GM19324 (cell line): ENCODE data around the gene CCDC86.

Experiments
- ATAC-seq: cut with Tn5 transposase; IDR thresholded peaks from one replicate; pipeline ENCODE4 v1.9.1; 2021; ENCODE audit warnings: mild to moderate bottlenecking, moderate library complexity; ENCODE audit not compliant: unreplicated experiment, low FRiP score

The CCDC86 gene

DNA sequence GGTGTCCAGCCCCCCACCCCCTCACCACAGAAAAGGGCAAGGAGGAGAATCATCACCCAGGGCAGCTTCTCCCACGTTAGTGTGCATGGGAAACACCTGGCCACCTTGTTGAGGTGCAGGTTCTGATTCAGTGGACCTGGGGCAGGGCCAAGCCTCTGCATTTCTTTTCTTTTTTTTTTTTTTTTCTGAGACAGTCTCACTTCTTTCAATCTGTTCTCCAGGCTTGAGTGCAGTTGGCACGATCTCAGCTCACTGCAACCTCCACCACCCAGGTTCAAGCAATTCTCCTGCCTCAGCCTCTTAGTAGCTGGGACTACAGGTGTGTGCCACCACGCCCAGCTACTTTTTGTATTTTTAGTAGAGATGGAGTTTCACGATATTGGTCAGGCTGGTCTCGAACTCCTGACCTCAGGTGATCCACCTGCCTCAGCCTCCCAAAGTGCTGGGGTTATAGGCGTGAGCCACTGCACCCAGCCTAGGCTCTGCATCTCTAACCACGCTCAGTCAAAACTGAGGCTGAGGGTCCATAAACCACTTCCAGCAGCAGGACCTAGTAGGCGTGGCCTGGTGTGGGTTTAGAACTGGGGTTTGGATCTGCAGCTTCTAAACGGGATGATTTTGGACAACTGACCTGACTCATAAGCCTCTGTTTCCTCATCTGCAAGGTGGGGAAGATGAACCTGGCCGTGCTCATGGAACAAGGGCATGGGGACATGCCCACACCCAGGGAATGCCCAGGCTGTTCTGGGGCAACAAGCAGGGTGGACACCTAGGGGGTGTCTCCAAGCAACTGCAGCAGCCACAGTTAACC lies 26.2 kb downstream of the CCDC86 start:
- ATAC-seq = no peak

DNA sequence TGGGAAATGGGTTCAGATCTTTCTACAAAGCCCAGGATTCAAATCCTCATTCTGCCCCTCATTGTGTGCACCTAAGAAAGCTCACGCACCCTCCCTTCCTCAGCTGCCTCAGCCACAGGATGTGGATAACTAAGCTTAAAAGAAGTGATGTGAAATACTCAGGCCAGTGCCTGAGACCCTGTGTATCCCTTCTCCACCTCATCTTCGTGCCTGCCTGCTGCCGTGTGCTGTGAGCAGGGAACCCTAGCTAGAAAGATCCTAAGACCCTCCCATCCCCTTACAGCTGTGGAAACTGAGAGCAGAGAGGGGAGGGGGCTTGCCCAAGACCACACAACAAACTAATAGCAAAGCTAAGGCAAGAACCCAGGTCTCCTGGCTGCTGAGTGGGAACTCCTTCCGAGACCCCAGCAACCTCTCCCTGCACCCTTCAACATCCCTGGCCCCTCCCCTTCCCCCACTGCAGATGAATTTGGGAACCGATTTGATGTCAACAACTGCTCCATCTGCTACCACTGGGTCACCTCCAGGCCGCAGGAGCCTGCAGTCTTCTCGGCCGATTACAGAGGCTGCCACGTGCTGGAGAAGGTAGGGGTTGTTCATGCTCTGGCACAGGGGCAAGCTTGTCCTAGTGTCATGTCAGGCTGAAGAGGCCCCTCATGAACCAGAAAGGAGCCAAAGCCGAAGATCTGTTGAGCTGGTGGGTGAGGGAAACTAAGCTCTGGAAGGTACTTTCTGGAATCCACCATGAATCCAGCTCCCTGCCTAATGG lies 27.0 kb downstream of the CCDC86 start:
- no peak for ATAC-seq

DNA sequence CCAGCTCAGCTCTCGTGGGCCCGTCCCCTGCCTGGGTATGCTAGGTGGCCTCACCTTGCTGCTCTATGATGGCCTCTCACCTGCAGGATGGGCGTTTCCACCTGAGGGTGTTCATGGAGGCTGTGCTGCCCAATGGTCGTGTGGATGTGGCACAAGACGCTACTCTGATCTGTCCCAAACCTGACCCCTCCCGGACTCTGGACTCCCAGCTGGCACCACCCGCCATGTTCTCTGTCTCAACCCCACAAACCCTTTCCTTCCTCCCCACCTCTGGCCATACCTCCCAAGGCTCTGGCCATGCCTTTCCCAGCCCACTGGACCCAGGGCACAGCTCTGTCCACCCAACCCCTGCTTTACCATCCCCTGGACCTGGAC lies 27.5 kb downstream of the CCDC86 start:
- no peak for ATAC-seq

DNA sequence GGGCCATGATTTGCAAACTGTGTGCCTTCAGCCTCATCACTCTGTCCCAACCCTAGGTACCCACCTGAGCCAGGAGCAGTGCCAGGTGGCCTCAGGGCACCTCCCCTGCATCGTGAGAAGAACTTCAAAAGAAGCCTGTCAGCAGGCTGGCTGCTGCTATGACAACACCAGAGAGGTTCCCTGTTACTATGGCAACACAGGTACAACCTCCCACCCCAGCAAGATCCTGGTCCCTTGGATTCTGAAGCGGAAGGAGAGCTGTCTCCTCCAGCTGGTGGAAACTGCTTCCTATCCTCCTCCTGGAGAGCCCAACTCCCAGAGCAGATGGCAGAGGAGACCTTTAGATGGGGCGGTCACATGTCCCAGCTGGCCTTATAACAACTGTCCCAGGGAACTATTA lies 28.4 kb downstream of the CCDC86 start:
- ATAC-seq = no peak

DNA sequence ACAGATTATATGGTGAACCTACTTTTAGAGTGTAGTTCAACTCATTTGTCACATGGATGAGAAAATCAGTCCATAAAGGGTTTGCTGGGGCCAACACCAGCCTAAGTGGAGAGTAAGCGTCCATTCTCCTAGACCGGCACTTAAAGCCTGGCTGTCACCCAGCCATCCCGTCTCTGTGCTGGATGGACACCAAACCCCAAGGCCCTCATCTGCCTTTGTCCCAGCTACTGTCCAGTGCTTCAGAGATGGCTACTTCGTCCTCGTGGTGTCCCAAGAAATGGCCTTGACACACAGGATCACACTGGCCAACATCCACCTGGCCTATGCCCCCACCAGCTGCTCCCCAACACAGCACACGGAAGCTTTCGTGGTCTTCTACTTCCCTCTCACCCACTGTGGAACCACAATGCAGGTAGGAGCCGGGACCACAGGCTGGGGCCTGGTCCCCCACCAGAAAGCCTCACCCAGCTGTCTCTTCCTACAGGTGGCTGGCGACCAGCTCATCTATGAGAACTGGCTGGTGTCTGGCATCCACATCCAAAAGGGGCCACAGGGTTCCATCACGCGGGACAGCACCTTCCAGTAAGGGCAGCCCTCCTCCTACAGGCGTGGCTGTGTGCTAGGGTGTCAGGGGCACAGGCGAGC lies 28.9 kb downstream of the CCDC86 start:
- ATAC-seq = no peak

DNA sequence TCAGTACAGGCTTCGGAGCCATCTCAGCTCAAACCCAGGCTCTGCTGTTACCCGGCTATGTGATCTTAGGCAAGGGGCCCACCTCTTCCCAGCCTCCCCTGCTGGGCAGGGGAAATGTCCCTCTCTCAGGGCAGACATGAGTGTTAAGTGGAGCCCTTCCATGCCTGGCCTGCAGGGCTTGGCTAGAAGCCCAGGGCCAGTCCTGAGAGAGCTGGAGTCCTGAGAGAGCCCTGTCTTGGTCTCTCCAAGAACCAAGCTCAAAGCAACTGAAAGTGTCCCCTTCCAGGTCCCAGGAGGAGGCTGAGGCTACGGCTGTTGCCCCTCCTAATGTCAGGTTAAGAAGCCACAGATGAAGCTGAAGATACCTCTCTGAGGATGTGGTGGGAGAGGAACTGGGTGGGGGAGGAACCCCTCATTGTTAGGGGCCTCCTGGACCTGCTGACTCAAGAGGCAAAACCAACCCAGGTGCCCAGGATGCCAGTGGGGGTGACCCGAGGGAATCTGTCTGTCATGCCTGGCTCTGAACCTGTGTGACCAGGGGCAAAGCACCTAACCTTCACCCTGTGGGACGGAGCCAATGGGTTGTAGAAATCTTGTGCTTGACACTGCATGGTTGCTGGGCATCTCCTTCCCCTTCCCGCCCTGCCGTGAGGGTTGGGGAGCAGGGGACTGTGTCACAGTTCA lies 29.6 kb downstream of the CCDC86 start:
- ATAC-seq = no peak

DNA sequence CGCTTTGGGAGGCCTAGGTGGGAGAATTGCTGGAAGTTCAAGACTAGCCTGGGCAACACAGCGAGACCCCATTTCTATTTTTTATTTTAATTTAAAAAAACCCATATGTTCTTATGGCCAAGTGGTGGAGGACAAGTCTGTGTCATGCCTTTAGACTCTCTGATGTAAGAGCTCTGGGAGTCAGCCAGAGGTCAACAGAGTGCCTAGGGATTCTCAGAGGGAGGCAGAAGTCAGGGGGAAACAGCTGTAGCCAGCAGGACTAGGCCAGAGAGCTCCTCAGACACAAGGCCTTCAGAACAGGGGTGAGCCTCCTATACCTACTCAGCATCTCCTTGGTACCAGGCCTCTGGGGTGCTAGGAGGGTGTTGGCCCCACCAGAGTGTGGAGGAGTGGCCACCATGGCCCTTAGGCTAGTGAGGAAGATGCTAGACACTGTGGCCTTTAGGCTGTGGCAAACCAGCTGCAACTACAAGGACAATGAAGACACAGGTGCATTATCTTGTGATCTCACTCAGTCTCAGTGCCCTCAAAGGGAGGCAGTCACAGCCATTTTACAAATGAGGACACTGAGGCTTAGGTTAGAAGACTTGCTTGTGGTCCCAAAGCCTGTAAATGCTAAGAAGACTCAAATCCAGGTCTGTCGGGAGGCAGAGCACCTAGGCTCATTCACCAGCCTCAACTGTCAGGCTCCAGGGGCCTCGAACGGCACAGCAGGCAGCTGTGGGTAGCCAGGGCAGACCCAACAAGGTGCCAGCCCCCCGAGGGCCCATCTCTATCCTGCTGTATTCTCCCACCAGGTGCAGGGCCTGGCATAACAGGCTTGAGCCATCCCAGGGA lies 30.4 kb downstream of the CCDC86 start:
- no peak for ATAC-seq

DNA sequence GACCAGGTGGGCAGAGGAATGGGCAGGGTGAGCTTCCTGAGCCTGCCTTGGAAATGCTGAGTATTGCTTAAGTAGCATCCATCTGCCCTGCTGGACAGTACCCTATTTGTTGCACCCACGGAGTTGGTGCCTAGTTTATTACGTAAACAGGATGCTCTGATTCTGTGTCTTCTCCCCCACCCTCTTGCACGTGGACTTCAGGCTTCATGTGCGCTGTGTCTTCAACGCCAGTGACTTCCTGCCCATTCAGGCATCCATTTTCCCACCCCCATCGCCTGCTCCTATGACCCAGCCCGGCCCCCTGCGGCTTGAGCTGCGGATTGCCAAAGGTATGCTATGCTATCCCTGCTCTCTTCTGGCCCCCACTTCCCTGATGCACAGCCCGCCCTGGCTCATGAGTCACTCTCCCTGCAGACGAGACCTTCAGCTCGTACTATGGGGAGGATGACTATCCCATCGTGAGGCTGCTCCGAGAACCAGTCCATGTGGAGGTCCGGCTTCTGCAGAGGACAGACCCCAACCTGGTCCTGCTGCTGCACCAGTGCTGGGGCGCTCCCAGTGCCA lies 31.1 kb downstream of the CCDC86 start:
- no peak for ATAC-seq

DNA sequence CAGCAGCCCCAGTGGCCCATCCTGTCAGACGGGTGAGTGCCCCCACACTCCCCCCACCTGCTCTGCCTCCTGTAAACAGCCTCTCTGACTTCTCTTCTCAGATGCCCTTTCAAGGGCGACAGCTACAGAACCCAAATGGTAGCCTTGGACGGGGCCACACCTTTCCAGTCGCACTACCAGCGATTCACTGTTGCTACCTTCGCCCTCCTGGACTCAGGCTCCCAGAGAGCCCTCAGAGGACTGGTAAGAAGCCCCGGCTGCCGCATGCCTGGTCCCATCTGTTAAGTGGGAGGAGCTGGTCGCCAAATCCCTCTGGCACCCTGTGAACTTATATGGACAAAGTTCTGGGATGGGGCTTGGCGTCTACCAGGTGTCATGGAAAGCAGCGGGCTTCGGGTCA lies 31.6 kb downstream of the CCDC86 start:
- no peak for ATAC-seq

DNA sequence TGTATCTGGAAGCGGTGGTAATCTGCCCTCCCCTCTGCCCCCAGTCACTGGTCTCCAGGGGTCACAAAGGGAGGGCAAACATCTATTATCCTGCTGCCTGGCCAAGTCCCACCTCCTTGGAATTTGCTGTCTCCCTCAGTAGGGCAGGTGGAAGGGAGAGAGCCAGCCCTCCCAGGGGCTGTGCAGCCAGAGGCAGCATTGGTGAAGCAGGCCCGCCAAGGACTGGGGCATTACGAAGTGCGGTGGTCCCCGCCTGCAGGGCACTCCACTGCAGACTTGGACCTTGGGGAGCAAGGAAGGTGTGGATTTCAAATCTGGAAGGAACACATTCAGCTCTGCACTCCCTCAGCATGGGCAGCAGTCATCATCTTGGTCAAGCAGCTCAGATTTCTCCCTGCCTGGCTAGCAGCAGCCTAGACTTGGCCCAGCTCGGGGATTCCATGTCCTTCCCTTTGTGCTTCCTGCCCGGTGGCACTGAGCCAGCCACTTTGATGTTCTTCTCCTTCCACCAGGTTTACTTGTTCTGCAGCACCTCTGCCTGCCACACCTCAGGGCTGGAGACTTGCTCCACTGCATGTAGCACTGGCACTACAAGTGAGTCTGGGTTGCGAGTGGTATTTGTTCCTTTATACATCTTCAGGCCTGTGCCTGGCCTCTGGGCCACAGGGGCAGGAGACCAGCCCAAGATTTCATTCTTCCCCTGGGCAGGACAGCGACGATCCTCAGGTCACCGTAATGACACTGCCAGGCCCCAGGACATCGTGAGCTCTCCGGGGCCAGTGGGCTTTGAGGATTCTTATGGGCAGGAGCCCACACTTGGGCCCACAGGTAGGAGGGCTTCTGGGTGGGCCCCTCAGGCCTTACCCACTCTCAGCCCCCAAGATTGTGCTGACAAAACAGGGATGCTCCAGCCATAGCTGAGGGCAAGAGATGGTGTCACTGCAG lies 32.8 kb downstream of the CCDC86 start:
- no peak for ATAC-seq

DNA sequence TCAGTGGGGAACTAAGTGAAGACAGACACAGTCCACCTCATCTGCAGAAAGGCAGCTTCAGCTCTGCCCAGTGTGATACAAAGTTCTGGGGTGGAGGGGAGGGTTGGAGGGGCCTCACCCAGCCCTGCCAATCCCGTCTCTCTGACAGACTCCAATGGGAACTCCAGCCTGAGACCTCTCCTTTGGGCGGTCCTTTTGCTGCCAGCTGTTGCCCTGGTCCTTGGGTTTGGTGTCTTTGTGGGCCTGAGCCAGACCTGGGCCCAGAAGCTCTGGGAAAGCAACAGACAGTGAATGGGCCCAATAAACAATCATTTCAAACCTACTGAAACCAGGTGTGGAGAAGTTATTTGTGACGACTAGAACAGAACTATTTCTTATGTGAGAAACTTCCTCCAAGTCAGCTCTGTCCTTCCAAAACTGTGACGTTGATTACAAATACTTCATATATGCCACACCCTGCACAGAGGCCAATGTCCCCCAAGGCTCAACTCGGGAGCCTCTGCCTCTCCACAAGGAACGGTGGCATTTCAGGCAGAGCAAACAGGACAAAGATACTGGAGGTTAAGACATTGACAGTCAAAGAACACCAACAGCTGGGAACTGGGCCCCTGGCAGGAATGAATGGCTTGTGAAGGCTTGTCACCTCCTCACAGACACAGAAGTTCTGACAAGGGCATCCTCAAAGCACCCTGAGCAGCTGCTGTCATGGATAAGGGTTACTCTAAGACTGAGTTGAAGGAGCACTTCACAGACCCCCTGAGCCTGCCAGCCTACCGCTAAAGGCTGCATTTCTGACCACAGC lies 33.7 kb downstream of the CCDC86 start:
- ATAC-seq = no peak

DNA sequence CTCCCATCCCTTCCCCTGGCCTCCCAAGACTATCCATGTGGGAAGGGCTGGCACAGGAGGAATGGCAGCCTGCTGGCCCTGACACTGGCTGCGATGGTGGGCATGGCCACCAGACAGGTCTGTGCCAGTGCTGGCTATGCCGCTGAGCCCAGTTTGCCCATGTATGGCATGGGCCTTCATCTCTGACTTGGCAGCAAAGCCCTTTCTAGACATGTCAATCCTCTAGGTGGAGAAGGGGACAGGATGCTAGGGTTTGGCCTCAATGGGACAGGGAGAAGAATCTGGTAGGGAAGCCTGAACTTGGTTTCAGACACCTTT lies 34.2 kb downstream of the CCDC86 start:
- ATAC-seq = no peak

DNA sequence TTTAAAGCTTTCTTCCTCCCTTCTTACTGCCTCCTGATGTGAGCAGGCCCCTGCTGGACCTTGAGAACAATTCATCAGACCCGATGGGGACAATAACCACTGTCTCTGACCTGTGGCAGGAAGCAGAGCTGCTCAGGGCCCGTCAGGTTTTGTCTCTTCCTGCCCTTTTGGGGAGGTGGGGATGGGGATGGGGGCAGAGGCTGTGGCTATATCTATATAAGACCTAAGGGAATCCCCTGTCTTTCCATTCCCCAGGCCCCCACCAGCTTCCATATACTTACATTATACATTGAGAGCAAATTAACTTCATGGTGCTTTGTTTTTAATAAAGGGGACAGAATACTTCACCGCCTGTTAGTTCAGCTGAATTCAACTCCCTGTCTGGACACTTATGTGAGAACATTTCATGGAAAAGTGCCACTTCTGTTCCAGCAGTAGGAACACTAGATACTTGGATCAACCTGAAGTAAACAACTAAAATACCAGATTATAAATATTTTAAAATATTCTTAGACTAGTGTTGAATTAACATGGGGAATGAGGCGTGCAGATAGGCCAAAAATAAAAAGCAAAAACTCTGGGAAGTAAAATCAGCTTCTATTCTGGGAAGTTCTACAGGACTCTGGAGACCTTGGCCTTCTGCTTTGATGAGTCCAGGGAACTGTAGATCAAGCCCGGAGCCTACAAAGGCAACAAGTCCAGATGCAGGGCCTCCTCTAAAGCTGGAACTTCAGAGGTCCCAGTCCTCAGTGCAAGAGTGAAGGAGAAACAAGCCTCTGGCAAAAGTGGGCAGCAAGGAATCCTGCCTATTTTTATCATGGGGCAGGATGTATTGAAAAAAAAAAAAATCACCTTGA lies 36.6 kb downstream of the CCDC86 start:
- ATAC-seq = no peak

DNA sequence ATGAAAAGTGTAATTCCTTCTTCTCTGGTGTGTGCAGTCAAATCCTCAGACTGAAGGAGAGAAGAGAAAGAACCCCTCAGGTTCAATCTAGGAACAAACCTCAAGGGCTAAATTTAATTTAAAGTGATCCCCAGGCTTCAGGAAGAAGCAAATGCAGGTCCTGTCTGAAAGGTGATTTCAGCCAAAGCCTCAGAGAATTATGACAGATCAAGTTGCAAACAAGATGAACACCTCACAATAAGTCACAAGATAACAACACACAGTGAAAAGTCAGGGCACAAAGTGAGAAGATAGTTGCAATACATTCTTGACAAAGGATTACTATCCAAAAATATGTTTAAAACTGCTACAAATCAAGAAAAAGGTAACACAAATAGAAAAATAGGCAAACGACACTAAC lies 37.2 kb downstream of the CCDC86 start:
- ATAC-seq = no peak

DNA sequence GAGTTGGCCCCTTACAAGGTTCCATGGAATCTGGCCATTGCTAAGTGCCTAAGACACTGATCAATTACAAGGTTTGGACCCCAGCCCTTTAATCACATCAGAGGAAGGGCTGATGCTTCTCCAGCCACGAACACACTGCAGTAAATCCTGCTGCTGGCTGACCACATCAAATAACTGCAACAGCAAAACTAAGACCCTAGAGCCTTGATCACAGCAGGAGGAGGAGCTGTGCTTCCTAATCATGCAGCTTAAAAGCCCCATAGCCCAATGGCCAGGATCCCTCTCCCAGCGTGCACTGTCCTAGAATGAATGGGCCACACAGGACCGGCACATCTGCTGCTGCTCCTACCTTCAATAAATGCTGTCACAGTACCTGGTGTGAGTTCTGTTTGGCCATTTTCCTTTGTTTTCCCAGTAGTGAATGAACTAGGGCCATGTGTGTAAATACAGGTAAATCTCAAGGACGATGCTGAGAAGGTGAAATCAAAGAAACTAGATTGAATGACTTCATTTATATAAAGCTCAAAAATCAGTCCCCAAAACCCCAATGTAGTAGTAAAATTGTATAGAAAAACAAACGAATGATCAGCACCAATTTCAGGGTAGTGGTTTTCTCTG lies 38.2 kb downstream of the CCDC86 start:
- no peak for ATAC-seq

DNA sequence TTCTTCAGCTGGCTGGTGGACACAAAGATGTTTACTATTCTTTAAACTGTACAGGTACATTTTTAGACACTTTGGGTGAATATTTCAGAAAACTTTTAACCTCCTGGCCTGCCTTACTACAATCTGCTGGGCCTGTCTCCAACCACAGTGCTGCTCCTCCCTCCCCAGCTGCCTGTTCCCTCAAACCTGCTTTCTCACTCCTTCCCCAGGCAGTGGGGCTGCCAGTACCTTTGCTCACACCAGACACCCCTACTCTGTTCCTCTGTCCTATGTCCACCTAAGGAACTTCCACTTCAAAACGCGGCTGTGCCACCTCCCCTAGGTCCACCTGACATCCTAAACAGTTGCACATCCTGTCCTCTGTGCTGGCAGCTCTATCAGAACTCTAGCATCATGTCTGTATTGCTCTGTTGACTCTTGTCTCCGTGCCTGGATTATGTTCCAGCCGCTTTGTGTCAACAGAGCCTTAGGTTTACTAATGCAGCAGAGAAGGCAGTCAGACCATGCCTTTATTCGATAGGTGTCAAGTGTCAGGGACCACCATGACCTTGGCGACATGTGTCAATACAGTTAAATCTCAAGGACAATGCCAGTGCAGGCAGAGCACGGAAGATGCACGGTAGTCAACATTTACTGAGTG lies 38.9 kb downstream of the CCDC86 start:
- no peak for ATAC-seq
